Gastroesophageal sphincter (tissue), 4 donors: ENCODE data around the gene SHISAL1. TPM values are rescaled to one million over a fixed set of nuclear protein-coding genes. Genes with fewer than 3 reads are reported as not detected.

Experiments
- ATAC-seq: fragments of 150-250 bp; one replicate; pipeline ENCODE4 v1.9.1; 2016; ENCODE audit warnings: mild to moderate bottlenecking, moderate library complexity
- H3K27ac ChIP-seq, 4 donors: fragments of 200-600 bp; sonication (generic) in 3 of 4; 1 replicate in 3 of 4; 2 replicates in 1 of 4; pipeline ENCODE4 v1.5.1; 2016 to 2019
- H3K27me3 ChIP-seq: fragments of 200-600 bp; sonication (generic); one replicate; pipeline ENCODE4 v1.5.1; 2019
- H3K36me3 ChIP-seq, 2 donors: fragments of 200-600 bp; sonication (generic); one replicate each; pipeline ENCODE4 v1.5.1; 2019; ENCODE audit warnings: control low read depth in 1 of 2
- H3K4me1 ChIP-seq, 3 donors: fragments of 200-600 bp; sonication (generic); 1 replicate in 2 of 3; 2 replicates in 1 of 3; pipeline ENCODE4 v1.5.1; 2016 to 2019; ENCODE audit warnings: control low read depth in 2 of 3
- H3K4me3 ChIP-seq, 2 donors: fragments of 200-600 bp; sonication (generic); one replicate each; pipeline ENCODE4 v1.5.1; 2019; ENCODE audit warnings: mild to moderate bottlenecking in 1 of 2, moderate library complexity in 1 of 2
- H3K9me3 ChIP-seq, 3 donors: fragments of 200-600 bp; sonication (generic); one replicate each; pipeline ENCODE4 v1.5.1; 2017 to 2019; ENCODE audit warnings: control low read depth in 2 of 3
- CTCF ChIP-seq, 4 experiments: fragments of 200-600 bp in 2 of 4; fragments of 450-650 bp in 2 of 4; sonication (generic) in 1 of 4; IDR thresholded peaks; one replicate each; pipeline ENCODE4 v1.5.1; 2017 to 2019; ENCODE audit warnings: antibody characterized with exemption in 4 of 4, mild to moderate bottlenecking in 2 of 4, moderate library complexity in 2 of 4
- EP300 ChIP-seq: sonication (generic); formaldehyde crosslinking; IDR thresholded peaks from one replicate; pipeline ENCODE4 v1.6.1; 2017; ENCODE audit warnings: antibody characterized with exemption, mild to moderate bottlenecking
- POLR2A ChIP-seq, 2 donors: fragments of 450-650 bp; IDR thresholded peaks; one replicate each; pipeline ENCODE4 v1.6.1; 2017; ENCODE audit warnings: antibody characterized with exemption in 2 of 2, mild to moderate bottlenecking in 2 of 2, moderate library complexity in 1 of 2
- POLR2AphosphoS5 ChIP-seq: sonication (generic); formaldehyde crosslinking; IDR thresholded peaks from one replicate; pipeline ENCODE4 v1.6.1; 2017; ENCODE audit warnings: antibody characterized with exemption
- WGBS, 2 donors: methylation state at CpG; one replicate each; pipeline ENCODE4 v1.1.5; 2018; ENCODE audit warnings: low coverage in 1 of 2; 5-methylcytosine and 5-hydroxymethylcytosine counted together
- total RNA-seq, 4 donors: library from RNA; depleted of rRNA; stranded (reverse); fragments of >200 nt; gene quantifications; one replicate each; pipeline ENCODE4 v1.1.0, GENCODE V29; 2016

The SHISAL1 gene
- total RNA-seq, 4 donors from 2014 or later, result 4.5 to 23.1 (median 6.2) TPM

GRCh38 chr22:44275631-44275995 lies 37.1 kb downstream of the SHISAL1 start:
- Histone ChIP-seq H3K4me3 (no peak overlapping the region), H3K27me3 (peaks cover 3% of the 10 kb centered on the region), H3K27ac (no peak overlapping the region), H3K36me3 (no peaks in the 10 kb centered on the region), H3K4me1 (peaks cover 0 to 15% (median 0%) of the 10 kb centered on the region in 3 donors), H3K9me3 (no peaks in the 10 kb centered on the region)
- 45 to 60% methylated on average over 1 to 5 of the region's 5 CpGs for WGBS, 2 donors
- no peak for ATAC-seq
- TF ChIP-seq POLR2A (IDR thresholded peaks at IDR 0.05) (no peak), EP300 (no peak), CTCF (IDR thresholded peaks at IDR 0.05) (no peak), POLR2AphosphoS5 (no peak)

- no peak for TF ChIP-seq EP300
- no peak for TF ChIP-seq CTCF (IDR thresholded peaks at IDR 0.05)
- TF ChIP-seq POLR2A (IDR thresholded peaks at IDR 0.05), result no peak
- no peak for TF ChIP-seq POLR2AphosphoS5
- H3K27ac ChIP-seq, result no peak overlapping the region
- no peaks in the 10 kb centered on the region for H3K36me3 ChIP-seq
- peaks cover 0 to 15% (median 0%) of the 10 kb centered on the region in 3 donors for H3K4me1 ChIP-seq
- 60% methylated on average over 1 of the region's 22 CpGs; no CpG with 5 or more reads in 1 of the 2 donors for WGBS, 2 donors
- no peaks in the 10 kb centered on the region for H3K27me3 ChIP-seq
- ATAC-seq, result no peak
- no peak overlapping the region for H3K4me3 ChIP-seq
- no peaks in the 10 kb centered on the region for H3K9me3 ChIP-seq
Measured at GRCh38 chr22:44274918-44275630, 37.7 kb downstream of the SHISAL1 start.

- no peak for TF ChIP-seq POLR2A (IDR thresholded peaks at IDR 0.05)
- TF ChIP-seq POLR2AphosphoS5, result no peak
- no peak for TF ChIP-seq CTCF (IDR thresholded peaks at IDR 0.05)
- no peak for TF ChIP-seq EP300
- 76 to 77% methylated on average over 3 to 4 of the region's 5 CpGs for WGBS, 2 donors
- Histone ChIP-seq H3K36me3 (no peaks in the 10 kb centered on the region), H3K4me1 (peaks cover 0 to 6% (median 0%) of the 10 kb centered on the region in 3 donors), H3K27ac (no peak overlapping the region), H3K27me3 (no peaks in the 10 kb centered on the region), H3K4me3 (no peak overlapping the region), H3K9me3 (no peaks in the 10 kb centered on the region)
- no peak for ATAC-seq
Measured at GRCh38 chr22:44273175-44273574, 39.6 kb downstream of the SHISAL1 start.

GRCh38 chr22:44272401-44272771 lies 40.4 kb downstream of the SHISAL1 start:
- H3K9me3 ChIP-seq, result no peaks in the 10 kb centered on the region
- no peak for ATAC-seq
- no peak overlapping the region for H3K27ac ChIP-seq
- no peak overlapping the region for H3K4me3 ChIP-seq
- no peaks in the 10 kb centered on the region for H3K36me3 ChIP-seq
- no peaks in the 10 kb centered on the region for H3K27me3 ChIP-seq
- TF ChIP-seq CTCF (IDR thresholded peaks at IDR 0.05), result no peak
- no peak for TF ChIP-seq POLR2A (IDR thresholded peaks at IDR 0.05)
- TF ChIP-seq POLR2AphosphoS5, result no peak
- no peak for TF ChIP-seq EP300
- 21 to 30% methylated on average over 2 to 3 of the region's 5 CpGs for WGBS, 2 donors
- peaks cover 0 to 6% (median 0%) of the 10 kb centered on the region in 3 donors for H3K4me1 ChIP-seq

- Histone ChIP-seq H3K4me1 (peaks cover 0 to 11% (median 0%) of the 10 kb centered on the region in 3 donors), H3K27me3 (no peaks in the 10 kb centered on the region), H3K27ac (no peak overlapping the region), H3K36me3 (no peaks in the 10 kb centered on the region), H3K4me3 (no peak overlapping the region), H3K9me3 (no peaks in the 10 kb centered on the region)
- WGBS, 2 donors, result 70 to 93% methylated on average over 4 to 8 of the region's 11 CpGs
- TF ChIP-seq POLR2AphosphoS5, result no peak
- TF ChIP-seq POLR2A (IDR thresholded peaks at IDR 0.05), result no peak
- no peak for TF ChIP-seq CTCF (IDR thresholded peaks at IDR 0.05)
- no peak for TF ChIP-seq EP300
- no peak for ATAC-seq
Measured at GRCh38 chr22:44271732-44272400, 40.9 kb downstream of the SHISAL1 start.
